AG09309 (cell line): ENCODE data around the gene S1PR4.
"Not testable (repeated sequence)": the region's sequence is repeated elsewhere in the genome, so short reads cannot be mapped to it uniquely, and the experiment has no call there.

Experiments used
- DNase-seq: peaks from one replicate; pipeline ENCODE4 v3.0.0-alpha.2; 2010; ENCODE audit warnings: low read depth
- H3K4me3 ChIP-seq: 2 replicates; pipeline ENCODE4 v1.5.1; 2011; ENCODE audit warnings: mild to moderate bottlenecking, low read depth, low read length, moderate library complexity; ENCODE audit not compliant: control insufficient read depth
- TF ChIP-seq, protein P1 (sequence below): IDR thresholded peaks from 2 replicates; pipeline ENCODE4 v1.5.1; 2011; ENCODE audit warnings: mild to moderate bottlenecking, low read depth, low read length, inconsistent platforms; ENCODE audit not compliant: insufficient read depth, control insufficient read depth; ENCODE audit errors: missing control alignments

S1PR4 gene

GRCh38 chr19:3196064-3196932 is 17.7 kb downstream of the S1PR4 start:
- DNase-seq: no peak
- TF ChIP-seq, protein P1, sequence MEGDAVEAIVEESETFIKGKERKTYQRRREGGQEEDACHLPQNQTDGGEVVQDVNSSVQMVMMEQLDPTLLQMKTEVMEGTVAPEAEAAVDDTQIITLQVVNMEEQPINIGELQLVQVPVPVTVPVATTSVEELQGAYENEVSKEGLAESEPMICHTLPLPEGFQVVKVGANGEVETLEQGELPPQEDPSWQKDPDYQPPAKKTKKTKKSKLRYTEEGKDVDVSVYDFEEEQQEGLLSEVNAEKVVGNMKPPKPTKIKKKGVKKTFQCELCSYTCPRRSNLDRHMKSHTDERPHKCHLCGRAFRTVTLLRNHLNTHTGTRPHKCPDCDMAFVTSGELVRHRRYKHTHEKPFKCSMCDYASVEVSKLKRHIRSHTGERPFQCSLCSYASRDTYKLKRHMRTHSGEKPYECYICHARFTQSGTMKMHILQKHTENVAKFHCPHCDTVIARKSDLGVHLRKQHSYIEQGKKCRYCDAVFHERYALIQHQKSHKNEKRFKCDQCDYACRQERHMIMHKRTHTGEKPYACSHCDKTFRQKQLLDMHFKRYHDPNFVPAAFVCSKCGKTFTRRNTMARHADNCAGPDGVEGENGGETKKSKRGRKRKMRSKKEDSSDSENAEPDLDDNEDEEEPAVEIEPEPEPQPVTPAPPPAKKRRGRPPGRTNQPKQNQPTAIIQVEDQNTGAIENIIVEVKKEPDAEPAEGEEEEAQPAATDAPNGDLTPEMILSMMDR: no peak
- no peak overlapping the region for H3K4me3 ChIP-seq

DNA sequence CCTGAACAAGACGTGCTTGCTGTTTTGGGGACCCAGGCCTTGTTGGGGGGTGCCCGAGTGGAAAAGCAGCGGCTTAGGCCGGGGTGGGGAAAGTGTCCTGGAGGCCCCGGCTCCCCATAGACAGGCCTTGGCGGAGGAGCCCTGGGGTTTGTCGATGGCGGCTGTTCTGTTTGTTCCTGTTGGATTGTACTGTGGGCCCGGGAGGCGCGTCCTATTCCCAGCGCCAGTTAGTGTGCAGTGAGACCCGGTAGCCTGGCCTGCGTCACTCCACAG is 18.3 kb downstream of the S1PR4 start:
- DNase-seq: no peak
- TF ChIP-seq, protein P1: no peak
- H3K4me3 ChIP-seq: no peak overlapping the region

DNA sequence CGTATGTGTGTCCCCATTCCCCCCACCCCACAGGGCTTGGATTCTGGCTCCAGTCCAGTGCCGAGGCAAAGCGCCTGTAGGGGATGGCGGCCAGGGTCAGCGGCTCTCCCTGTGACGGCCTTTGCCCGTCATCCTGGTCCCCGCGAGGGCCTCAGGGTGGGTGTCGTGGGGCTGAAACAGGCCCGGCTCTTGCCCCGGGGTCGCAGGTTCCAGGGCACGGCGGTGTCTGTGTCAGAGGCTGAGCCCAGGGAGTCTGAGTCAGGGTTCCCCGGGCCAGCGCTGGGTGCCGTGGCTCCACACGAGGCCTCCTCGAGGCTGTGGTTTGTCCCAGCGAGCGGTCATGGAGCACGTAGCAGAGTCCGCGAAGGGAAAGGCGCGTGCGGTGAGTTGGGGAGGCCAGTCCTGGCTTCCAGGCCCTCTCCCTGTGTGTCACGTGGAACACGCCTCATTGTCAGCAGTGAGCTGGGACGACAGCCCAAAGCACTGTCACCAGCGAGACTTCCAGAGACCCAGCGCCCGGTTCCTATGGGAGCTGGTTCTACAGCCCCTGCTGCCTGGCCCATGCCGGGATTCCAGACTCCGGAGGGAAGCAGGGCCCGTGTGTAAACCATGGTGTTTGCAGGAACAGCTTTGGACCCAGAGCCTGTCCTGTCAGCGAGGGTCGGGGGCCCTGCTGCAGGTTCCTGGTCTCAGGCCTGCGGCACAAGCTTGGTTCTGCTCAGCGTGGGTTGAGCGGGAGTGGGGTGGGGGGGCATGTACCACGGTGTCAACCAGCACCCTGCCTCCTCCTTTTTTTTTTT is 20.5 kb downstream of the S1PR4 start:
- no peak overlapping the region for H3K4me3 ChIP-seq
- TF ChIP-seq, protein P1: no peak
- no peak for DNase-seq

DNA sequence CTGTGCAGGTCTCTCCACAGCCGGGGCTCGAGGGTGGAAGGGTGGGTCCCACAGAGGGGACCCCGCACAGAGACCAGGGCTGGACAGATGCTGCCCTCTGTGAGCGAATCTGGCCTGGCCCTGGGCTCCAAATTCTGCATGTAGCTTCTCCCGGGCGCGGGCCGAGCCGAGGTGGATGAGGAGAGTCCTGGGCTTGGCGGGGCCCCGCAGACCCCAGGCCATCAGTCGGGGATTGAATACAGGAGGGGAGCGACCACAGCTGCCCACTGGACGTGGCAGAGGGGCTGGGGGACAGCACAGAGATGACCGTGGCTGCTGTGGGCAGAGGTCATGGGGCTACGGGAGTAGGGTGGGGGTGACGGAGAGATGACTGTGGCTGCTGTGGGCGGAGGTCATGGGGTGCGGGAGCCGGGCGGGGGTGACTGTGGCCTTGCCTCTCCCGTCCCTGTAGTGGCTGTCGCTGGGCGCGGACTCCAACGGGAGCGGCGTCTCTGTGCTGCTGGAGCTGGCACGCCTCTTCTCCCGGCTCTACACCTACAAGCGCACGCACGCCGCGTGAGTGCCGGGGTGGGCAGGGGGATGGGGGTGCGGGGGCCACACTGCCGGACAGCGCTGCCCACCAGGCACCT is 22.6 kb downstream of the S1PR4 start:
- TF ChIP-seq, protein P1: no peak
- no peak overlapping the region for H3K4me3 ChIP-seq

DNA sequence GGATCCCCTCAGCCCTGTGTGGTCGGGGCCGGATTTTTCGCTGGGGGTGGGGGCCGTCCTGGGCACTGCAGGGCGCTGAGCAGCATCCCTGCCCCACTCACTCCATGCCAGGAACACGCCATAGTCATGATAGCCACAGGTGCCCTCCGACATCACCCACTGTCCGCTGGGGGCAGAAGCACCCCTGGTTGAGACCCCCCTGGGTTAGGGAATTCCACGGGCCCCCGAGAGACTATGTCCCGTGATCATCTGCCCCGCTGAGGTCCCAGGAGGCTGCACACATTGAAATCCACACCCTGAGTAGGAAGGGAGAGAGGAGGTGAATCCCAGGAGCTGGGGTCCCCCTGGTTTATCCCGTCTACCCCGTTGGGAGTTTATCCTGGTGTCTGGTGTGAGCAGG is 23.3 kb downstream of the S1PR4 start:
- TF ChIP-seq, protein P1: no peak
- no peak overlapping the region for H3K4me3 ChIP-seq
- no peak for DNase-seq

More for the DNA sequence above, 22.6 kb downstream of the S1PR4 start:
- DNase-seq: no peak

- DNase-seq: no peak
- H3K4me3 ChIP-seq: no peak overlapping the region
- TF ChIP-seq, protein P1: no peak
Observed at GRCh38 chr19:3202346-3202745, 23.8 kb downstream of the S1PR4 start.

DNA sequence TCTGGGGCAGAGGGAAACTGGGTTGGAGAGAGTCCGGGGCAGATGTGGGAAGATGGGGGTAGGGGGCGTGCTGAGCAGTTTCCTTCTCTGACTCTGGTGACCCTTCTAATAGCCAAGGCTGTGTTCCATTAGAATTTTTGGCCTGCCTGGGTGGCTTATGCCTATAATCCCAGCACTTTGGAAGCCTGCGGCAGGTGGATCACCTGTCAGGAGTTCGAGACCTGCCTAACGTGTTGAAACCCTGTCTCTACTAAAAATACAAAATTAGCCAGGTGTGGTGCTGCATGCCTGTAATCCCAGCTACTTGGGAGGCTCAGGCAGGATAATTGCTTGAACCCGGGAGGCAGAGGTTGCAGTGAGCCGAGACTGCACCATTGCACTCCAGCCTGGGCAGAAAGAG is 24.3 kb downstream of the S1PR4 start:
- not testable (repeated sequence) for DNase-seq, H3K4me3 ChIP-seq
